ENCODE data around the gene TULP1.

TULP1 gene

GRCh38 chr6:35512740-35513139 is at the start of gene TULP1:
TULP1 (minus strand) TSS chr6:35512896; CDS start chr6:35512858, 38 bp downstream.
- no peaks in the 10 kb centered on the region for H3K36me3 ChIP-seq (ENCODE audit: control insufficient read depth, insufficient read depth, low read length)
- H3K27ac ChIP-seq (ENCODE audit: low read length), result no peak within 1 kb of the TSS
- peaks cover 3% of the 10 kb centered on the region for H3K4me1 ChIP-seq (ENCODE audit: control insufficient read depth, insufficient read depth, low read length)
- no peak within 1 kb of the TSS for H3K4me3 ChIP-seq (ENCODE audit: low read length)
- no peaks in the 10 kb centered on the region for H3K27me3 ChIP-seq (ENCODE audit: control insufficient read depth, insufficient read depth, low read length)
- no peak for DNase-seq (ENCODE audit: low read depth, low spot score)
- no peaks in the 10 kb centered on the region for H3K9me3 ChIP-seq (ENCODE audit: control insufficient read depth, insufficient read depth, low read length)
- no CpG with 5 or more reads among the region's 10 CpGs for WGBS (ENCODE audit: insufficient coverage, insufficient read length)

- no CpG with 5 or more reads among the region's 11 CpGs for WGBS (ENCODE audit: insufficient coverage, insufficient read length)
- no peaks in the 10 kb centered on the region for H3K27me3 ChIP-seq (ENCODE audit: control insufficient read depth, insufficient read depth, low read length)
- no peak for DNase-seq (ENCODE audit: low read depth, low spot score)
- H3K36me3 ChIP-seq (ENCODE audit: control insufficient read depth, insufficient read depth, low read length), result no peaks in the 10 kb centered on the region
- no peak overlapping the region for H3K4me3 ChIP-seq (ENCODE audit: low read length)
- no peaks in the 10 kb centered on the region for H3K9me3 ChIP-seq (ENCODE audit: control insufficient read depth, insufficient read depth, low read length)
- no peak overlapping the region for H3K27ac ChIP-seq (ENCODE audit: low read length)
- H3K4me1 ChIP-seq (ENCODE audit: control insufficient read depth, insufficient read depth, low read length), result no peaks in the 10 kb centered on the region
Observed at GRCh38 chr6:35562060-35562459, 49.4 kb upstream of the TULP1 start.

- H3K4me1 ChIP-seq (ENCODE audit: control insufficient read depth, insufficient read depth, low read length), result no peaks in the 10 kb centered on the region
- H3K4me3 ChIP-seq (ENCODE audit: low read length), result no peak overlapping the region
- no peak overlapping the region for H3K27ac ChIP-seq (ENCODE audit: low read length)
- no peaks in the 10 kb centered on the region for H3K27me3 ChIP-seq (ENCODE audit: control insufficient read depth, insufficient read depth, low read length)
- WGBS (ENCODE audit: insufficient coverage, insufficient read length), result no CpG with 5 or more reads among the region's 5 CpGs
- H3K36me3 ChIP-seq (ENCODE audit: control insufficient read depth, insufficient read depth, low read length), result no peaks in the 10 kb centered on the region
- no peak for DNase-seq (ENCODE audit: low read depth, low spot score)
- H3K9me3 ChIP-seq (ENCODE audit: control insufficient read depth, insufficient read depth, low read length), result no peaks in the 10 kb centered on the region
Observed at GRCh38 chr6:35561113-35561512, 48.4 kb upstream of the TULP1 start.

GRCh38 chr6:35558571-35558970 is 45.9 kb upstream of the TULP1 start:
- H3K27me3 ChIP-seq (ENCODE audit: control insufficient read depth, insufficient read depth, low read length), result no peaks in the 10 kb centered on the region
- H3K9me3 ChIP-seq (ENCODE audit: control insufficient read depth, insufficient read depth, low read length), result no peaks in the 10 kb centered on the region
- no peaks in the 10 kb centered on the region for H3K36me3 ChIP-seq (ENCODE audit: control insufficient read depth, insufficient read depth, low read length)
- H3K4me3 ChIP-seq (ENCODE audit: low read length), result no peak overlapping the region
- DNase-seq (ENCODE audit: low read depth, low spot score), result no peak
- WGBS (ENCODE audit: insufficient coverage, insufficient read length), result no CpG with 5 or more reads among the region's 12 CpGs
- H3K4me1 ChIP-seq (ENCODE audit: control insufficient read depth, insufficient read depth, low read length), result no peaks in the 10 kb centered on the region
- H3K27ac ChIP-seq (ENCODE audit: low read length), result no peak overlapping the region

- no peaks in the 10 kb centered on the region for H3K9me3 ChIP-seq (ENCODE audit: control insufficient read depth, insufficient read depth, low read length)
- H3K27ac ChIP-seq (ENCODE audit: low read length), result no peak overlapping the region
- no peaks in the 10 kb centered on the region for H3K36me3 ChIP-seq (ENCODE audit: control insufficient read depth, insufficient read depth, low read length)
- WGBS (ENCODE audit: insufficient coverage, insufficient read length), result no CpG with 5 or more reads among the region's 6 CpGs
- H3K27me3 ChIP-seq (ENCODE audit: control insufficient read depth, insufficient read depth, low read length), result no peaks in the 10 kb centered on the region
- no peak overlapping the region for H3K4me3 ChIP-seq (ENCODE audit: low read length)
- DNase-seq (ENCODE audit: low read depth, low spot score), result no peak
- H3K4me1 ChIP-seq (ENCODE audit: control insufficient read depth, insufficient read depth, low read length), result no peaks in the 10 kb centered on the region
Observed at GRCh38 chr6:35557239-35557638, 44.5 kb upstream of the TULP1 start.

- Histone ChIP-seq H3K27me3 (ENCODE audit: control insufficient read depth, insufficient read depth, low read length) (no peaks in the 10 kb centered on the region), H3K36me3 (ENCODE audit: control insufficient read depth, insufficient read depth, low read length) (no peaks in the 10 kb centered on the region), H3K4me3 (ENCODE audit: low read length) (no peak overlapping the region), H3K9me3 (ENCODE audit: control insufficient read depth, insufficient read depth, low read length) (no peaks in the 10 kb centered on the region), H3K4me1 (ENCODE audit: control insufficient read depth, insufficient read depth, low read length) (no peaks in the 10 kb centered on the region), H3K27ac (ENCODE audit: low read length) (no peak overlapping the region)
- WGBS (ENCODE audit: insufficient coverage, insufficient read length), result no CpG with 5 or more reads among the region's 4 CpGs
- no peak for DNase-seq (ENCODE audit: low read depth, low spot score)
Observed at GRCh38 chr6:35554811-35555210, 42.1 kb upstream of the TULP1 start.

GRCh38 chr6:35553315-35553714 is 40.6 kb upstream of the TULP1 start:
- no peak for DNase-seq (ENCODE audit: low read depth, low spot score)
- Histone ChIP-seq H3K27ac (ENCODE audit: low read length) (no peak overlapping the region), H3K27me3 (ENCODE audit: control insufficient read depth, insufficient read depth, low read length) (no peaks in the 10 kb centered on the region), H3K36me3 (ENCODE audit: control insufficient read depth, insufficient read depth, low read length) (no peaks in the 10 kb centered on the region), H3K4me3 (ENCODE audit: low read length) (no peak overlapping the region), H3K4me1 (ENCODE audit: control insufficient read depth, insufficient read depth, low read length) (no peaks in the 10 kb centered on the region), H3K9me3 (ENCODE audit: control insufficient read depth, insufficient read depth, low read length) (no peaks in the 10 kb centered on the region)
- WGBS (ENCODE audit: insufficient coverage, insufficient read length), result no CpG with 5 or more reads among the region's 6 CpGs

GRCh38 chr6:35552285-35552917 is 39.7 kb upstream of the TULP1 start:
- no peaks in the 10 kb centered on the region for H3K9me3 ChIP-seq (ENCODE audit: control insufficient read depth, insufficient read depth, low read length)

GRCh38 chr6:35550437-35550836 is 37.7 kb upstream of the TULP1 start:
- Histone ChIP-seq H3K36me3 (ENCODE audit: control insufficient read depth, insufficient read depth, low read length) (no peaks in the 10 kb centered on the region), H3K9me3 (ENCODE audit: control insufficient read depth, insufficient read depth, low read length) (no peaks in the 10 kb centered on the region), H3K27ac (ENCODE audit: low read length) (no peak overlapping the region), H3K4me1 (ENCODE audit: control insufficient read depth, insufficient read depth, low read length) (no peaks in the 10 kb centered on the region), H3K27me3 (ENCODE audit: control insufficient read depth, insufficient read depth, low read length) (no peaks in the 10 kb centered on the region), H3K4me3 (ENCODE audit: low read length) (no peak overlapping the region)
- no peak for DNase-seq (ENCODE audit: low read depth, low spot score)
- WGBS (ENCODE audit: insufficient coverage, insufficient read length), result no CpG with 5 or more reads among the region's 1 CpG

More at GRCh38 chr6:35552285-35552917, 39.7 kb upstream of the TULP1 start:
- H3K4me3 ChIP-seq (ENCODE audit: low read length), result no peak overlapping the region
- H3K27me3 ChIP-seq (ENCODE audit: control insufficient read depth, insufficient read depth, low read length), result no peaks in the 10 kb centered on the region
- H3K4me1 ChIP-seq (ENCODE audit: control insufficient read depth, insufficient read depth, low read length), result no peaks in the 10 kb centered on the region
- no peak overlapping the region for H3K27ac ChIP-seq (ENCODE audit: low read length)
- DNase-seq (ENCODE audit: low read depth, low spot score), result peak; percentile 63
- WGBS (ENCODE audit: insufficient coverage, insufficient read length), result no CpG with 5 or more reads among the region's 5 CpGs
- H3K36me3 ChIP-seq (ENCODE audit: control insufficient read depth, insufficient read depth, low read length), result no peaks in the 10 kb centered on the region

GRCh38 chr6:35547676-35548075 is 35.0 kb upstream of the TULP1 start:
- no CpG with 5 or more reads among the region's 6 CpGs for WGBS (ENCODE audit: insufficient coverage, insufficient read length)
- no peak for DNase-seq (ENCODE audit: low read depth, low spot score)
- H3K27me3 ChIP-seq (ENCODE audit: control insufficient read depth, insufficient read depth, low read length), result no peaks in the 10 kb centered on the region
- H3K27ac ChIP-seq (ENCODE audit: low read length), result no peak overlapping the region
- no peaks in the 10 kb centered on the region for H3K9me3 ChIP-seq (ENCODE audit: control insufficient read depth, insufficient read depth, low read length)
- H3K4me3 ChIP-seq (ENCODE audit: low read length), result no peak overlapping the region
- H3K4me1 ChIP-seq (ENCODE audit: control insufficient read depth, insufficient read depth, low read length), result peaks cover 4% of the 10 kb centered on the region
- H3K36me3 ChIP-seq (ENCODE audit: control insufficient read depth, insufficient read depth, low read length), result no peaks in the 10 kb centered on the region

- H3K4me1 ChIP-seq (ENCODE audit: control insufficient read depth, insufficient read depth, low read length), result peaks cover 4% of the 10 kb centered on the region
- H3K36me3 ChIP-seq (ENCODE audit: control insufficient read depth, insufficient read depth, low read length), result no peaks in the 10 kb centered on the region
- DNase-seq (ENCODE audit: low read depth, low spot score), result no peak
- H3K27ac ChIP-seq (ENCODE audit: low read length), result no peak overlapping the region
- no peak overlapping the region for H3K4me3 ChIP-seq (ENCODE audit: low read length)
- H3K27me3 ChIP-seq (ENCODE audit: control insufficient read depth, insufficient read depth, low read length), result no peaks in the 10 kb centered on the region
- no CpG with 5 or more reads among the region's 13 CpGs for WGBS (ENCODE audit: insufficient coverage, insufficient read length)
- H3K9me3 ChIP-seq (ENCODE audit: control insufficient read depth, insufficient read depth, low read length), result no peaks in the 10 kb centered on the region
Observed at GRCh38 chr6:35544769-35545361, 32.2 kb upstream of the TULP1 start.

Data from iPS DF 6.9 (cell line).